HEK293 (cell line): ENCODE data around the gene SAMD4A.

Experiments
- CTCF ChIA-PET: fragments of 350-600 bp; formaldehyde crosslinking; extraction: SDS; loops from one replicate; lab custom pipeline; 2021; ENCODE audit warnings: antibody characterized with exemption; lab: Yijun Ruan, JAX
- POLR2A ChIA-PET: fragments of 300-600 bp; formaldehyde crosslinking; extraction: SDS; loops from one replicate; lab custom pipeline; 2020; ENCODE audit warnings: antibody characterized with exemption, inconsistent platforms; lab: Yijun Ruan, JAX
- H3K27ac ChIP-seq: fragments of 200-500 bp; sonication (Bioruptor generic); 2 replicates; pipeline ENCODE4 v1.5.1; 2014; ENCODE audit warnings: low read depth, low read length, control low read depth, inconsistent platforms; ENCODE audit errors: extremely low read depth
- H3K36me3 ChIP-seq, 2 experiments: fragments of 200-500 bp in 1 of 2; sonication (Bioruptor generic) in 1 of 2; 1 replicate in 1 of 2; 2 replicates in 1 of 2; pipeline ENCODE4 v1.5.1; 2014 to 2017; ENCODE audit warnings: inconsistent platforms in 2 of 2, low read length in 2 of 2; ENCODE audit not compliant: control insufficient read depth in 2 of 2, insufficient read depth in 1 of 2
- H3K4me1 ChIP-seq: fragments of 200-500 bp; sonication (Bioruptor generic); 2 replicates; pipeline ENCODE4 v1.5.1; 2014; ENCODE audit warnings: mild to moderate bottlenecking, low read length, inconsistent platforms; ENCODE audit not compliant: control insufficient read depth, insufficient read depth
- H3K4me3 ChIP-seq: 2 replicates; pipeline ENCODE4 v1.5.1; 2011; ENCODE audit warnings: low read depth, mild to moderate bottlenecking, control low read depth, low read length, moderate library complexity
- H3K9me3 ChIP-seq: fragments of 200-500 bp; sonication (Bioruptor generic); 2 replicates; pipeline ENCODE4 v1.5.1; 2014; ENCODE audit warnings: low read depth, low read length, inconsistent platforms; ENCODE audit not compliant: control insufficient read depth, insufficient read depth
- GLIS1 ChIP-seq: fragments of 450-650 bp; formaldehyde crosslinking; IDR thresholded peaks from 2 replicates; pipeline ENCODE4 v1.5.1; 2016; ENCODE audit warnings: missing biosample characterization, missing genetic modification characterization
- PRDM1 ChIP-seq: fragments of 450-650 bp; formaldehyde crosslinking; IDR thresholded peaks from 2 replicates; pipeline ENCODE4; 2016; ENCODE audit warnings: missing biosample characterization, missing genetic modification characterization
- SP7 ChIP-seq: fragments of 450-650 bp; formaldehyde crosslinking; IDR thresholded peaks from 2 replicates; pipeline ENCODE4 v1.5.1; 2016; ENCODE audit warnings: missing biosample characterization, missing genetic modification characterization
- YY2 ChIP-seq: fragments of 450-650 bp; formaldehyde crosslinking; IDR thresholded peaks from 2 replicates; pipeline ENCODE4 v1.5.1; 2016; ENCODE audit warnings: missing biosample characterization, missing genetic modification characterization
- ZNF175 ChIP-seq: fragments of 450-650 bp; formaldehyde crosslinking; IDR thresholded peaks from 2 replicates; pipeline ENCODE4 v1.5.1; 2016; ENCODE audit warnings: missing biosample characterization, missing genetic modification characterization
- ZNF23 ChIP-seq: fragments of 450-650 bp; formaldehyde crosslinking; IDR thresholded peaks from 2 replicates; pipeline ENCODE4 v1.5.1; 2016; ENCODE audit warnings: missing biosample characterization, missing genetic modification characterization, borderline replicate concordance
- ZNF335 ChIP-seq: fragments of 450-650 bp; formaldehyde crosslinking; conservative IDR thresholded peaks from 2 replicates; pipeline ENCODE4 v1.5.1; 2016; ENCODE audit warnings: missing biosample characterization, missing genetic modification characterization
- ZNF48 ChIP-seq: fragments of 450-650 bp; formaldehyde crosslinking; IDR thresholded peaks from 2 replicates; pipeline ENCODE4 v1.5.1; 2016; ENCODE audit warnings: missing biosample characterization, missing genetic modification characterization
- ZNF514 ChIP-seq: fragments of 450-650 bp; formaldehyde crosslinking; IDR thresholded peaks from 2 replicates; pipeline ENCODE4 v1.5.1; 2016; ENCODE audit warnings: missing biosample characterization, missing genetic modification characterization
- ZNF571 ChIP-seq: fragments of 450-650 bp; formaldehyde crosslinking; IDR thresholded peaks from 2 replicates; pipeline ENCODE4 v1.5.0; 2017; ENCODE audit warnings: missing biosample characterization, missing genetic modification characterization
- ZNF654 ChIP-seq: fragments of 450-650 bp; formaldehyde crosslinking; IDR thresholded peaks from 2 replicates; pipeline ENCODE4 v1.5.1; 2016; ENCODE audit warnings: low read depth, missing biosample characterization, missing genetic modification characterization
- ZNF660 ChIP-seq: fragments of 450-650 bp; IDR thresholded peaks from 2 replicates; pipeline ENCODE4 v1.5.1; 2018; ENCODE audit warnings: missing biosample characterization, mild to moderate bottlenecking, missing genetic modification characterization
- ZNF707 ChIP-seq: fragments of 450-650 bp; formaldehyde crosslinking; IDR thresholded peaks from 2 replicates; pipeline ENCODE4 v1.5.1; 2016; ENCODE audit warnings: missing biosample characterization, missing genetic modification characterization
- TF ChIP-seq, protein P1 (sequence below): fragments of 450-650 bp; IDR thresholded peaks from 2 replicates; pipeline ENCODE4 v1.5.1; 2018; ENCODE audit warnings: missing biosample characterization, mild to moderate bottlenecking, missing genetic modification characterization
- TF ChIP-seq, protein P2 (sequence below): fragments of 450-650 bp; formaldehyde crosslinking; conservative IDR thresholded peaks from 2 replicates; pipeline ENCODE4 v1.5.1; 2016; ENCODE audit warnings: low read depth, missing biosample characterization, missing genetic modification characterization
- TF ChIP-seq, protein P3 (sequence below): fragments of 450-650 bp; formaldehyde crosslinking; IDR thresholded peaks from 2 replicates; pipeline ENCODE4; 2016; ENCODE audit warnings: missing biosample characterization, missing genetic modification characterization
- TF ChIP-seq, protein P4 (sequence below): fragments of 450-650 bp; IDR thresholded peaks from 2 replicates; pipeline ENCODE4 v1.5.1; 2018; ENCODE audit warnings: missing biosample characterization, missing genetic modification characterization

The SAMD4A gene

GRCh38 chr14:54698966-54699530, 132.1 kb downstream of the SAMD4A start:
- Histone ChIP-seq H3K4me1 (peaks cover 7% of the 10 kb centered on the region), H3K4me3 (no peak overlapping the region), H3K27ac (no peak overlapping the region), H3K9me3 (no peaks in the 10 kb centered on the region), H3K36me3 (no peaks in the 10 kb centered on the region)
- CTCF ChIA-PET: interaction anchor here (0.5 to 1.4 kb wide), 6 partner anchors 8 to 187 kb away, joined by 3 to 8 read pairs (median 4); no protein-coding TSS in a partner anchor
- POLR2A ChIA-PET: interaction anchor here (0.5 kb wide), 1 partner anchor 24 kb away, joined by 4 read pairs; no protein-coding TSS in a partner anchor
- TF ChIP-seq SP7 (tag by site-specific recombination): 0 out of 2 replicates have a peak, but pooled peaks have one; percentile 20
- peak; percentile 48; the same call in 1 of the 2 replicates for TF ChIP-seq PRDM1 (tag by site-specific recombination)
- peak; percentile 58; the same call in 1 of the 2 replicates for TF ChIP-seq ZNF335 (tag by site-specific recombination)
- TF ChIP-seq ZNF48 (tag by site-specific recombination): no peak

- no peaks in the 10 kb centered on the region for H3K36me3 ChIP-seq
- H3K4me1 ChIP-seq: peaks cover 7% of the 10 kb centered on the region
- no peak overlapping the region for H3K27ac ChIP-seq
- CTCF ChIA-PET: interaction anchor here (0.5 to 2.2 kb wide), 5 partner anchors 9 to 136 kb away, joined by 3 to 9 read pairs (median 5); no protein-coding TSS in a partner anchor
- no peak overlapping the region for H3K4me3 ChIP-seq
- H3K9me3 ChIP-seq: no peaks in the 10 kb centered on the region
- POLR2A ChIA-PET: no interaction called here
- TF ChIP-seq ZNF707: no peak
- no peak for TF ChIP-seq YY2 (tag by site-specific recombination)
- TF ChIP-seq, protein P1, sequence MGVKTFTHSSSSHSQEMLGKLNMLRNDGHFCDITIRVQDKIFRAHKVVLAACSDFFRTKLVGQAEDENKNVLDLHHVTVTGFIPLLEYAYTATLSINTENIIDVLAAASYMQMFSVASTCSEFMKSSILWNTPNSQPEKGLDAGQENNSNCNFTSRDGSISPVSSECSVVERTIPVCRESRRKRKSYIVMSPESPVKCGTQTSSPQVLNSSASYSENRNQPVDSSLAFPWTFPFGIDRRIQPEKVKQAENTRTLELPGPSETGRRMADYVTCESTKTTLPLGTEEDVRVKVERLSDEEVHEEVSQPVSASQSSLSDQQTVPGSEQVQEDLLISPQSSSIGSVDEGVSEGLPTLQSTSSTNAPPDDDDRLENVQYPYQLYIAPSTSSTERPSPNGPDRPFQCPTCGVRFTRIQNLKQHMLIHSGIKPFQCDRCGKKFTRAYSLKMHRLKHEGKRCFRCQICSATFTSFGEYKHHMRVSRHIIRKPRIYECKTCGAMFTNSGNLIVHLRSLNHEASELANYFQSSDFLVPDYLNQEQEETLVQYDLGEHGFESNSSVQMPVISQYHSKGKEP (tag by site-specific recombination): no peak
- no peak for TF ChIP-seq GLIS1 (tag by site-specific recombination)
- TF ChIP-seq ZNF654 (tag by site-specific recombination): no peak
- TF ChIP-seq ZNF23 (tag by site-specific recombination): no peak
- TF ChIP-seq ZNF660: no peak
These were observed 132.8 kb downstream of the SAMD4A start for GRCh38 chr14:54699735-54700134.

- CTCF ChIA-PET: interaction anchor here (0.8 to 2.2 kb wide), 5 partner anchors 10 to 137 kb away, joined by 3 to 9 read pairs (median 4); no protein-coding TSS in a partner anchor
- Histone ChIP-seq H3K27ac (no peak overlapping the region), H3K9me3 (no peaks in the 10 kb centered on the region), H3K4me3 (no peak overlapping the region), H3K36me3 (no peaks in the 10 kb centered on the region), H3K4me1 (peaks cover 7% of the 10 kb centered on the region)
- POLR2A ChIA-PET: interaction anchor here (1.3 kb wide), 1 partner anchor 135 kb away, joined by 4 read pairs; no protein-coding TSS in a partner anchor
- TF ChIP-seq ZNF654 (tag by site-specific recombination) (no peak), ZNF571 (tag by site-specific recombination) (no peak), ZNF175 (tag by site-specific recombination) (no peak), ZNF514 (tag by site-specific recombination) (no peak), YY2 (tag by site-specific recombination) (no peak)
- TF ChIP-seq, protein P2, sequence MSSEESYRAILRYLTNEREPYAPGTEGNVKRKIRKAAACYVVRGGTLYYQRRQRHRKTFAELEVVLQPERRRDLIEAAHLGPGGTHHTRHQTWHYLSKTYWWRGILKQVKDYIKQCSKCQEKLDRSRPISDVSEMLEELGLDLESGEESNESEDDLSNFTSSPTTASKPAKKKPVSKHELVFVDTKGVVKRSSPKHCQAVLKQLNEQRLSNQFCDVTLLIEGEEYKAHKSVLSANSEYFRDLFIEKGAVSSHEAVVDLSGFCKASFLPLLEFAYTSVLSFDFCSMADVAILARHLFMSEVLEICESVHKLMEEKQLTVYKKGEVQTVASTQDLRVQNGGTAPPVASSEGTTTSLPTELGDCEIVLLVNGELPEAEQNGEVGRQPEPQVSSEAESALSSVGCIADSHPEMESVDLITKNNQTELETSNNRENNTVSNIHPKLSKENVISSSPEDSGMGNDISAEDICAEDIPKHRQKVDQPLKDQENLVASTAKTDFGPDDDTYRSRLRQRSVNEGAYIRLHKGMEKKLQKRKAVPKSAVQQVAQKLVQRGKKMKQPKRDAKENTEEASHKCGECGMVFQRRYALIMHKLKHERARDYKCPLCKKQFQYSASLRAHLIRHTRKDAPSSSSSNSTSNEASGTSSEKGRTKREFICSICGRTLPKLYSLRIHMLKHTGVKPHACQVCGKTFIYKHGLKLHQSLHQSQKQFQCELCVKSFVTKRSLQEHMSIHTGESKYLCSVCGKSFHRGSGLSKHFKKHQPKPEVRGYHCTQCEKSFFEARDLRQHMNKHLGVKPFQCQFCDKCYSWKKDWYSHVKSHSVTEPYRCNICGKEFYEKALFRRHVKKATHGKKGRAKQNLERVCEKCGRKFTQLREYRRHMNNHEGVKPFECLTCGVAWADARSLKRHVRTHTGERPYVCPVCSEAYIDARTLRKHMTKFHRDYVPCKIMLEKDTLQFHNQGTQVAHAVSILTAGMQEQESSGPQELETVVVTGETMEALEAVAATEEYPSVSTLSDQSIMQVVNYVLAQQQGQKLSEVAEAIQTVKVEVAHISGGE: no peak
- TF ChIP-seq, protein P3, sequence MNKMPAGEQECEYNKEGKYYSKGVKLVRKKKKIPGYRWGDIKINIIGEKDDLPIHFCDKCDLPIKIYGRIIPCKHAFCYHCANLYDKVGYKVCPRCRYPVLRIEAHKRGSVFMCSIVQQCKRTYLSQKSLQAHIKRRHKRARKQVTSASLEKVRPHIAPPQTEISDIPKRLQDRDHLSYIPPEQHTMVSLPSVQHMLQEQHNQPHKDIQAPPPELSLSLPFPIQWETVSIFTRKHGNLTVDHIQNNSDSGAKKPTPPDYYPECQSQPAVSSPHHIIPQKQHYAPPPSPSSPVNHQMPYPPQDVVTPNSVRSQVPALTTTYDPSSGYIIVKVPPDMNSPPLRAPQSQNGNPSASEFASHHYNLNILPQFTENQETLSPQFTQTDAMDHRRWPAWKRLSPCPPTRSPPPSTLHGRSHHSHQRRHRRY (tag by site-specific recombination): no peak
- TF ChIP-seq, protein P4, sequence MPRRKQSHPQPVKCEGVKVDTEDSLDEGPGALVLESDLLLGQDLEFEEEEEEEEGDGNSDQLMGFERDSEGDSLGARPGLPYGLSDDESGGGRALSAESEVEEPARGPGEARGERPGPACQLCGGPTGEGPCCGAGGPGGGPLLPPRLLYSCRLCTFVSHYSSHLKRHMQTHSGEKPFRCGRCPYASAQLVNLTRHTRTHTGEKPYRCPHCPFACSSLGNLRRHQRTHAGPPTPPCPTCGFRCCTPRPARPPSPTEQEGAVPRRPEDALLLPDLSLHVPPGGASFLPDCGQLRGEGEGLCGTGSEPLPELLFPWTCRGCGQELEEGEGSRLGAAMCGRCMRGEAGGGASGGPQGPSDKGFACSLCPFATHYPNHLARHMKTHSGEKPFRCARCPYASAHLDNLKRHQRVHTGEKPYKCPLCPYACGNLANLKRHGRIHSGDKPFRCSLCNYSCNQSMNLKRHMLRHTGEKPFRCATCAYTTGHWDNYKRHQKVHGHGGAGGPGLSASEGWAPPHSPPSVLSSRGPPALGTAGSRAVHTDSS (tag by site-specific recombination): no peak
These were observed 133.8 kb downstream of the SAMD4A start for GRCh38 chr14:54700717-54701116.
